ENCODE measurements around the gene MACROD2. TPM values are rescaled to one million over a fixed set of nuclear protein-coding genes. Genes with fewer than 3 reads are reported as not detected.

Gene MACROD2
- total RNA-seq, 1 experiment from 2014 or later, result 3.7 TPM

GRCh38 chr20:14531786-14532185, 536.5 kb downstream of the MACROD2 start:
- Histone ChIP-seq H3K79me2 (ENCODE audit: insufficient read depth, low read length) (no peaks in the 10 kb centered on the region), H3K9me2 (ENCODE audit: insufficient read depth) (no peaks in the 10 kb centered on the region), H2AFZ (ENCODE audit: low read depth, low read length, poor library complexity, severe bottlenecking) (no peak overlapping the region), H3K9me3 (ENCODE audit: control insufficient read depth in 1 of 2, insufficient read depth in 1 of 2, low read depth in 1 of 2, low read length in 2 of 2) (no peaks in the 10 kb centered on the region), H3K27me3 (ENCODE audit: insufficient read depth, low read length) (no peaks in the 10 kb centered on the region), H3K9ac (ENCODE audit: low read length) (no peak overlapping the region), H3K36me3 (ENCODE audit: control insufficient read depth in 1 of 2, insufficient read depth in 2 of 2, low read length in 2 of 2) (no peaks in the 10 kb centered on the region), H3K4me2 (ENCODE audit: low read length) (no peak overlapping the region), H3K4me1 (ENCODE audit: control insufficient read depth in 1 of 2, insufficient read depth in 2 of 2, low read length in 2 of 2) (no peaks in the 10 kb centered on the region), H3K27ac (ENCODE audit: low read depth, low read length) (no peak overlapping the region), H3K4me3 (replicated peaks in 1 of 2; ENCODE audit: low read depth in 1 of 2, low read length in 2 of 2) (no peak overlapping the region), H4K20me1 (ENCODE audit: insufficient read depth) (no peaks in the 10 kb centered on the region)
- intact Hi-C loops (cut with micrococcal nuclease), result no loop called here
- BruUV-seq (replicated peaks), result no TSS peak
- ChIA-PET RAD21 (ENCODE audit: low non-redundant PET in 1 of 2, low total read pairs in 2 of 2, uncharacterized antibody in 2 of 2, unreplicated experiment in 2 of 2) (no interaction called here), CTCF (no interaction called here), POLR2A (no interaction called here)
- ATAC-seq (no peak), DNase-seq (ENCODE audit: low read depth, low spot score) (no peak)
- TF ChIP-seq YY1 (IDR thresholded peaks at IDR 0.05; ENCODE audit: extremely low read depth, insufficient replicate concordance, low read depth, low read length) (no peak), REST (IDR thresholded peaks at IDR 0.05; ENCODE audit: low read depth) (no peak), EZH2phosphoT487 (IDR thresholded peaks at IDR 0.05; ENCODE audit: borderline replicate concordance) (no peak), EGR1 (IDR thresholded peaks at IDR 0.05; ENCODE audit: low read depth) (no peak), ZFX (IDR thresholded peaks at IDR 0.05) (no peak), CTCF (IDR thresholded peaks at IDR 0.05 in 2 of 3, conservative IDR thresholded peaks at IDR 0.05 in 1 of 3; ENCODE audit: borderline replicate concordance in 1 of 3, insufficient read depth in 1 of 3, low read depth in 2 of 3, low read length in 2 of 3) (no peak), ATF3 (IDR thresholded peaks at IDR 0.05) (no peak), ZNF274 (IDR thresholded peaks at IDR 0.05; ENCODE audit: low read depth, low read length) (no peak), TCF7L2 (IDR thresholded peaks at IDR 0.05; ENCODE audit: borderline replicate concordance, extremely low read depth, insufficient read depth, insufficient read length) (no peak), FOSL1 (IDR thresholded peaks at IDR 0.05; ENCODE audit: low read depth) (no peak), SRF (IDR thresholded peaks at IDR 0.05; ENCODE audit: low read depth) (no peak)

Data from HCT116 (cell line).